OCI-LY7 (cell line): ENCODE results near the gene GPSM3. TPM values are rescaled to one million over a fixed set of nuclear protein-coding genes. Genes with fewer than 3 reads are reported as not detected.

Source experiments
- BruUV-seq: library from RNA; stranded (reverse); fragments of 400-500 nt; replicated peaks from 2 replicates; lab custom pipeline; 2021; lab: Mats Ljungman, UMichigan
- CTCF ChIA-PET: fragments of 300-600 bp; sonication (Branson Sonifier 250); formaldehyde crosslinking; loops from one replicate; lab custom pipeline; 2022; ENCODE audit warnings: antibody characterized with exemption; ENCODE audit not compliant: unreplicated experiment; lab: Charles Lee
- POLR2A ChIA-PET: fragments of 300-600 bp; sonication (Branson Sonifier 250); formaldehyde crosslinking; loops from one replicate; lab custom pipeline; 2022; ENCODE audit warnings: antibody characterized with exemption; lab: Charles Lee
- DNase-seq: peaks from one replicate; pipeline ENCODE4 v3.0.0-alpha.2; 2015; ENCODE audit warnings: low spot score
- H2AFZ ChIP-seq: fragments of 200-600 bp; sonication (generic), shearing (Covaris generic); 2 replicates; pipeline ENCODE4 v1.6.1; 2014; ENCODE audit warnings: mild to moderate bottlenecking, antibody characterized with exemption, low read length, moderate library complexity
- H3K27ac ChIP-seq: fragments of 200-600 bp; sonication (generic); 2 replicates; pipeline ENCODE4 v1.5.1; 2014; ENCODE audit warnings: mixed run types, low read depth, mild to moderate bottlenecking, moderate library complexity, low read length, inconsistent platforms; ENCODE audit not compliant: poor library complexity, severe bottlenecking
- H3K36me3 ChIP-seq: fragments of 200-600 bp; sonication (generic); 2 replicates; pipeline ENCODE4 v1.6.1; 2014; ENCODE audit warnings: mild to moderate bottlenecking, antibody characterized with exemption, low read length, moderate library complexity, mixed read lengths; ENCODE audit not compliant: insufficient read depth
- H3K4me1 ChIP-seq: fragments of 200-600 bp; sonication (generic); 2 replicates; pipeline ENCODE4 v1.5.1; 2014; ENCODE audit warnings: mild to moderate bottlenecking, low read length; ENCODE audit not compliant: insufficient read depth, poor library complexity, severe bottlenecking
- H3K4me2 ChIP-seq: fragments of 200-600 bp; sonication (generic); 2 replicates; pipeline ENCODE4 v1.6.1; 2014; ENCODE audit warnings: mild to moderate bottlenecking, low read length
- H3K4me3 ChIP-seq: fragments of 200-600 bp; sonication (generic); 2 replicates; pipeline ENCODE4 v1.5.1; 2014; ENCODE audit warnings: mild to moderate bottlenecking, low read depth, low read length; ENCODE audit not compliant: poor library complexity, severe bottlenecking
- H3K79me2 ChIP-seq: fragments of 200-600 bp; sonication (generic); 2 replicates; pipeline ENCODE4 v1.6.1; 2016; ENCODE audit warnings: low read depth, mild to moderate bottlenecking, low read length, moderate library complexity, mixed read lengths; ENCODE audit not compliant: insufficient read depth
- H3K9me2 ChIP-seq: fragments of 200-600 bp; sonication (generic); 2 replicates; pipeline ENCODE4 v1.6.1; 2016; ENCODE audit warnings: mild to moderate bottlenecking, low read length, mixed read lengths; ENCODE audit not compliant: insufficient read depth
- H3K9me3 ChIP-seq: fragments of 200-600 bp; sonication (generic); 2 replicates; pipeline ENCODE4 v1.6.1; 2014; ENCODE audit warnings: mild to moderate bottlenecking, mixed run types, low read length, mixed read lengths
- H4K20me1 ChIP-seq: fragments of 200-600 bp; sonication (generic); 2 replicates; pipeline ENCODE4 v1.6.1; 2014; ENCODE audit warnings: mild to moderate bottlenecking, antibody characterized with exemption, low read length, moderate library complexity, mixed read lengths; ENCODE audit not compliant: insufficient read depth
- EZH2phosphoT487 ChIP-seq: fragments of 200-600 bp; sonication (generic); IDR thresholded peaks from 2 replicates; pipeline ENCODE4 v1.6.1; 2018; ENCODE audit warnings: low read depth, borderline replicate concordance, mild to moderate bottlenecking, mixed run types, antibody characterized with exemption, low read length, moderate library complexity, mixed read lengths
- intact Hi-C: fragments of 100-400 bp; cut with micrococcal nuclease; formaldehyde crosslinking; loops from one replicate; pipeline ENCODE4 v1.10.0; 2022; ENCODE audit not compliant: unreplicated experiment
- total RNA-seq, 2 experiments: library from RNA; depleted of rRNA in 1 of 2; stranded (reverse); fragments of >200 nt in 1 of 2; shearing (Covaris generic) in 1 of 2; gene quantifications; 2 replicates each; pipeline ENCODE4 v1.2.3, GENCODE V29; 2014 to 2022
- TF ChIP-seq, protein P1 (sequence below): fragments of 200-600 bp; sonication (generic); conservative IDR thresholded peaks from 2 replicates; pipeline ENCODE4 v1.5.1; 2014; ENCODE audit warnings: mild to moderate bottlenecking, antibody characterized with exemption, low read length, moderate library complexity, mixed read lengths

The GPSM3 gene
- total RNA-seq, 2 experiments from 2014 or later = 94.4 to 100 TPM

DNA sequence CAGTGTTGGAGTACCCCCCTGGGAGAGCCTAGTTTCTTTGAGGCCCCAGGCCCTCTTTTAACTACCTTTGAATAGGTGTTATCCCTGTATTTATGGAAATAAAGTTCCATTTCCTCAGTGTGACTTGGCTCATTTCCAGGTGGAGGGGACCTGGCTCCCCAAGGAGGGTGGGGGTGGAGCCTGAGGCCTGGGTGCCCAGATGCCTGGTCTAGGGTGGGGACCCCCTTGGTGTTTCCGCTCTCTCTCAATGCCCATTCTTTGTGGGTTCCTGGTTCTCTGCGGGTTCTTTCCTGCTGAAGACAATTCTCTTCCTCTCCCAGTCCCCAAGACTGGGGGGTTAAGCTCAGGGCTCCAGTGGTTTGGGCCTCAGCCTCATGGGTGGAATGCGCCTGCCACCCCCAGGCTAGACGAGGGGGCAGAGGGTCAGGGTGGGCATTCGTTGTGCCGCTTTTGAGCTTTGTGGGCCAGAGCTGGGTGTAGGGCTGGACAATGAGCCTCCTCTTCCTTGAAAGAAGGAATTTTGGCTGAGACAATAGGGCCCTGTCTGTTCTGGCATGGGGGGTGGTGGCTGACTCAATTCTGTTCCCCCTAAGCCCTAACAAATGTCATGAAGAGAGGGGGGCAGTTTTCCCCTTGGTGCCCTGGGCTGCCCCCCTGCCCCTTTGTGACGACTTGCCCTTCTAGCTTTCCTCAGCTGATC is 28.7 kb downstream of the GPSM3 start:
- intact Hi-C loops = no loop called here
- ChIA-PET POLR2A (interaction anchor here (0.5 to 0.6 kb wide), 2 partner anchors 20 to 511 kb away, joined by 3 read pairs; partner anchors contain the start of gene BAG6), CTCF (no interaction called here)
- Histone ChIP-seq H3K36me3 (peaks cover 52% of the 10 kb centered on the region), H3K9me3 (no peaks in the 10 kb centered on the region), H2AFZ (no peak overlapping the region), H3K27ac (no peak overlapping the region), H3K4me1 (peaks cover 10% of the 10 kb centered on the region), H3K4me3 (no peak overlapping the region), H3K9me2 (no peaks in the 10 kb centered on the region), H4K20me1 (no peaks in the 10 kb centered on the region), H3K79me2 (no peaks in the 10 kb centered on the region), H3K4me2 (no peak overlapping the region)
- DNase-seq = no peak
- TF ChIP-seq EZH2phosphoT487 = no peak
- TF ChIP-seq, protein P1, sequence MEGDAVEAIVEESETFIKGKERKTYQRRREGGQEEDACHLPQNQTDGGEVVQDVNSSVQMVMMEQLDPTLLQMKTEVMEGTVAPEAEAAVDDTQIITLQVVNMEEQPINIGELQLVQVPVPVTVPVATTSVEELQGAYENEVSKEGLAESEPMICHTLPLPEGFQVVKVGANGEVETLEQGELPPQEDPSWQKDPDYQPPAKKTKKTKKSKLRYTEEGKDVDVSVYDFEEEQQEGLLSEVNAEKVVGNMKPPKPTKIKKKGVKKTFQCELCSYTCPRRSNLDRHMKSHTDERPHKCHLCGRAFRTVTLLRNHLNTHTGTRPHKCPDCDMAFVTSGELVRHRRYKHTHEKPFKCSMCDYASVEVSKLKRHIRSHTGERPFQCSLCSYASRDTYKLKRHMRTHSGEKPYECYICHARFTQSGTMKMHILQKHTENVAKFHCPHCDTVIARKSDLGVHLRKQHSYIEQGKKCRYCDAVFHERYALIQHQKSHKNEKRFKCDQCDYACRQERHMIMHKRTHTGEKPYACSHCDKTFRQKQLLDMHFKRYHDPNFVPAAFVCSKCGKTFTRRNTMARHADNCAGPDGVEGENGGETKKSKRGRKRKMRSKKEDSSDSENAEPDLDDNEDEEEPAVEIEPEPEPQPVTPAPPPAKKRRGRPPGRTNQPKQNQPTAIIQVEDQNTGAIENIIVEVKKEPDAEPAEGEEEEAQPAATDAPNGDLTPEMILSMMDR = no peak
- BruUV-seq = no TSS peak

DNA sequence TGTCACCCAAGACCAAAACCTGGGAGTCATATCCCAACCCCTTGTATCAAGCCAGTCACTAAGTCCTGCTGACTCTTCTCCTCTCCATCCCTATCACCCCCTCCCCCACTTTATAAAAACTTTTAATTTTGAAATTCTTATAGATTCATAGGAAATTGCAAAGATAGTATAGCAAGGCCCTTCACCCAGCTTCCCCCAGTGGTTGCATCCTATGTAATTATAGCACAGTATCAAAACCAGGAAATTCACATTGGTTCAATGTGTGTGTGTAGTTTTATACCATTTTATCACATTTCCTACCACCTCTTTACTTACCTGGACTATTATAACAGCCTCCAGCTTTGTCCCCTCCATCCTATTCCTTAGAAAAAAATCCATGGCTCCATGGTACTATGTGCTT is 34.4 kb downstream of the GPSM3 start:
- no peak for TF ChIP-seq EZH2phosphoT487
- TF ChIP-seq, protein P1 = no peak
- intact Hi-C loops = no loop called here
- POLR2A ChIA-PET = no interaction called here
- Histone ChIP-seq H3K9me3 (no peaks in the 10 kb centered on the region), H3K4me3 (no peak overlapping the region), H3K27ac (no peak overlapping the region), H2AFZ (no peak overlapping the region), H4K20me1 (no peaks in the 10 kb centered on the region), H3K36me3 (peaks cover 52% of the 10 kb centered on the region), H3K4me2 (no peak overlapping the region), H3K9me2 (no peaks in the 10 kb centered on the region), H3K79me2 (no peaks in the 10 kb centered on the region; the same call in 1 of the 2 replicates), H3K4me1 (peaks cover 18% of the 10 kb centered on the region)
- BruUV-seq = no TSS peak
- DNase-seq = no peak
- CTCF ChIA-PET = no interaction called here

DNA sequence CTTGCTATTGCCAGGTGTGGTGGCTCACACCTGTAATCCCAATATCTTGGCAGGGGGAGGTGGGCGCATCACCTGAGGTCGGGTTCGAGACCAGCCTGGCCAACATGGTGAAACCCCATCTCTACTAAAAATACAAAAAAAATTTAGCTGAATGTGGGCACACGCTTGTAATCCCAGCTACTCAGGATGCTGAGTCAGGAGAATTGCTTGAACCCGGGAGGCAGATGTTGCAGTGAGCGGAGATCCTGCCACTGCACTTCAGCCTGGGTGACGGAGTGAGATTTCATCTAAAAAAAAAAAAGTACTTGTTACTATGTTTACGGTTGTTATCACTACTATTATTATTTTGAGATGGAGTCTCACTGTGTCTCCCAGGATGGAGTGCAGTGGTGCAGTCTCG is 35.6 kb downstream of the GPSM3 start:
- TF ChIP-seq, protein P1 = no peak
- TF ChIP-seq EZH2phosphoT487 = no peak
- no TSS peak for BruUV-seq
- POLR2A ChIA-PET = no interaction called here

More for the DNA sequence above, 35.6 kb downstream of the GPSM3 start:
- H3K4me1 ChIP-seq = peaks cover 23% of the 10 kb centered on the region
- peaks cover 40% of the 10 kb centered on the region for H3K36me3 ChIP-seq
- no peak for DNase-seq
- H2AFZ ChIP-seq = no peak overlapping the region
- no peaks in the 10 kb centered on the region for H3K9me3 ChIP-seq
- H4K20me1 ChIP-seq = no peaks in the 10 kb centered on the region
- H3K4me2 ChIP-seq = no peak overlapping the region
- CTCF ChIA-PET = no interaction called here
- intact Hi-C loops = no loop called here
- no peak overlapping the region for H3K27ac ChIP-seq
- H3K4me3 ChIP-seq = no peak overlapping the region
- H3K9me2 ChIP-seq = no peaks in the 10 kb centered on the region
- no peaks in the 10 kb centered on the region; the same call in 1 of the 2 replicates for H3K79me2 ChIP-seq
